ENCODE data around the gene FFAR2. TPM values are rescaled to one million over a fixed set of nuclear protein-coding genes. Genes with fewer than 3 reads are reported as not detected.

Gene FFAR2
- total RNA-seq, 1 experiment from 2014 or later: not detected

DNA sequence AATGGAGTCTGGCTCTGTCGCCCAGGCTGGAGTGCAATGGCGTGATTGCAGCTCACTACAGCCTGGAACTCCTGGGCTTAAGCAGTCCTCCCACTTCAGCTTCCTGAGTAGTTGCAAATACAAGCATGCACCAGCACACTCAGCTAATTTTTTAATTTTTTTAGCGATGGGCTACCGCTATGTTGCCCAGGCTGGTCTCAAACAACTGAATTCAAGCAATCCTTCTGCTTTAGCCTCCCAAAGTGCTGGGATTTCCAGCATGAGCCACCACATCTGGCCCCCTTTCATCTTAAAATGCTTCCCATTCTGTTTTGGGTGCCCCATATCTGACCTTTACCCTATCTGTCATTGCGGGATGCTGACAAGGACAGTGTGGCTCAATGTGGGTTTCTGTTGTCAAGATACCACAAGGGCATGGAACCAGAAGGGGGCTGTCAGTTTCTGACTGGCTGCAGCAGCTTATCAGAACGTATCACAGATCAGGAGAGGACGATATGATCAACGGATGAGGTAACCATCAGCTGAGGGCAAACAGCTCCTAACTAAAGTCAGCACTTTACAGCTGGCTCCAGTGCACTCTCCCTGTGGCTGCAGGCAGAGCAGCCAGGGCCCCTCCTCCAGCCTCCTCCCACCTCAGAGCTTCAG, 44.8 kb upstream of the FFAR2 start:
- CTCF ChIA-PET: no interaction called here
- TF ChIP-seq EZH2 (IDR thresholded peaks at IDR 0.05): no peak
- no peaks in the 10 kb centered on the region for H3K9me3 ChIP-seq (ENCODE audit: control insufficient read depth in 1 of 2, insufficient read depth in 1 of 2, low read depth in 1 of 2, low read length in 2 of 2)
- H4K20me1 ChIP-seq (ENCODE audit: insufficient read depth): no peaks in the 10 kb centered on the region
- H3K4me3 ChIP-seq (replicated peaks in 1 of 2; ENCODE audit: low read depth in 1 of 2, low read length in 2 of 2): no peak overlapping the region
- no peaks in the 10 kb centered on the region for H3K79me2 ChIP-seq (ENCODE audit: insufficient read depth, low read length)
- DNase-seq (ENCODE audit: low read depth, low spot score) (no peak), ATAC-seq (no peak)
- intact Hi-C loops (cut with micrococcal nuclease): no loop called here
- no TSS peak for BruUV-seq (replicated peaks)
- H3K9ac ChIP-seq (ENCODE audit: low read length): no peak overlapping the region
- H3K27me3 ChIP-seq (ENCODE audit: insufficient read depth, low read length): 0 out of 2 replicates have a peak, but pooled peaks cover 2% of the 10 kb centered on the region
- H3K4me1 ChIP-seq (ENCODE audit: control insufficient read depth in 1 of 2, insufficient read depth in 2 of 2, low read length in 2 of 2): peaks cover 0 to 4% of the 10 kb centered on the region in 2 experiments; a peak in 1 of 4 replicates
- no peak overlapping the region for H3K27ac ChIP-seq (ENCODE audit: low read depth, low read length)
- H3K4me2 ChIP-seq (ENCODE audit: low read length): no peak overlapping the region
- no peak overlapping the region for H2AFZ ChIP-seq (ENCODE audit: low read depth, low read length, poor library complexity, severe bottlenecking)
- POLR2A ChIA-PET: interaction anchor here (1.0 kb wide), 1 partner anchor 14 kb away, joined by 3 read pairs; no protein-coding TSS in a partner anchor
- no peaks in the 10 kb centered on the region for H3K36me3 ChIP-seq (ENCODE audit: control insufficient read depth in 1 of 2, insufficient read depth in 2 of 2, low read length in 2 of 2)
- no peaks in the 10 kb centered on the region for H3K9me2 ChIP-seq (ENCODE audit: insufficient read depth)
- RAD21 ChIA-PET (ENCODE audit: low non-redundant PET in 1 of 2, low total read pairs in 2 of 2, uncharacterized antibody in 2 of 2, unreplicated experiment in 2 of 2): interaction anchor here in 1 of 2 experiments (0.6 kb wide), 1 partner anchor 57 kb away, joined by 3 read pairs; no protein-coding TSS in a partner anchor

DNA sequence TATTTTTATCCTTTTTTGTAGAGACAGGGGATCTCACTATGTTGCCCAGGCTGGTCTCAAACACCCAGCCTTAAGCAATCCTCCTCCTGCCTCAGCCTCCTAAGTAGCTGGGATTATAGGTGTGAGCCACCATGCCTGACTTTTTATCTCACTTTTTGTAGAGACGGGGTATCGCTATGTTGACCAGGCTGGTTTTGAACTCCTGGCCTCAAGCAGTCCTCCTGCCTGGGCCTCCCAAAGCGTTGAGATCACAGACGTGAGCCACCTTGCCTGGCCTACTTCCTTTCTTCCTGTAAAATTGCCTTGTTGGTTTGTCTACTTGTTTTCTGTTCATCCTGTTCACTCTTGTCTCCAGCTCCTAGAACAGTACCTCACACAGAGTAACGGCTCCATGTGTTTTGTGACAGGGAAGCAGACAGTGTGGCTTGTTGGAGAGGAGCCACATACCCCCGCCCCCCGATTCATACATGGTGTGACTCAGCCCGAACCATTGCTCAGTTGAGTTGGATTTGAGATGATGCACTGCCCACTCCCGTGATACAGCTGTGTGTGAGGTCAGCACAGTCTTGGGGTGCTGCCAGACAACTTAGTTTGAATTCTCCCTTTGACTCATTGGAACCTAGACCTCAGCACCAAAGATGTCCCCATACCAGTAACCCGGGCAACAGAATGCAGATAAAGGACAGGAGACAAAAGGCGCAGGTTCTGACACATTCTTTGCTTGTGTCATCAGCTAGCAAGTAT, 43.0 kb upstream of the FFAR2 start:
- Histone ChIP-seq H3K79me2 (ENCODE audit: insufficient read depth, low read length) (no peaks in the 10 kb centered on the region), H3K9me2 (ENCODE audit: insufficient read depth) (no peaks in the 10 kb centered on the region), H3K27me3 (ENCODE audit: insufficient read depth, low read length) (peaks cover 18% of the 10 kb centered on the region), H3K27ac (ENCODE audit: low read depth, low read length) (no peak overlapping the region), H3K4me2 (ENCODE audit: low read length) (no peak overlapping the region), H3K4me3 (replicated peaks in 1 of 2; ENCODE audit: low read depth in 1 of 2, low read length in 2 of 2) (no peak overlapping the region), H3K36me3 (ENCODE audit: control insufficient read depth in 1 of 2, insufficient read depth in 2 of 2, low read length in 2 of 2) (no peaks in the 10 kb centered on the region), H2AFZ (ENCODE audit: low read depth, low read length, poor library complexity, severe bottlenecking) (no peak overlapping the region), H3K9ac (ENCODE audit: low read length) (no peak overlapping the region), H3K9me3 (ENCODE audit: control insufficient read depth in 1 of 2, insufficient read depth in 1 of 2, low read depth in 1 of 2, low read length in 2 of 2) (no peaks in the 10 kb centered on the region), H4K20me1 (ENCODE audit: insufficient read depth) (no peaks in the 10 kb centered on the region), H3K4me1 (ENCODE audit: control insufficient read depth in 1 of 2, insufficient read depth in 2 of 2, low read length in 2 of 2) (peaks cover 0 to 4% of the 10 kb centered on the region in 2 experiments; a peak in 1 of 4 replicates)
- POLR2A ChIA-PET: no interaction called here
- intact Hi-C loops (cut with micrococcal nuclease): no loop called here
- no TSS peak for BruUV-seq (replicated peaks)
- CTCF ChIA-PET: no interaction called here
- TF ChIP-seq, protein P1, sequence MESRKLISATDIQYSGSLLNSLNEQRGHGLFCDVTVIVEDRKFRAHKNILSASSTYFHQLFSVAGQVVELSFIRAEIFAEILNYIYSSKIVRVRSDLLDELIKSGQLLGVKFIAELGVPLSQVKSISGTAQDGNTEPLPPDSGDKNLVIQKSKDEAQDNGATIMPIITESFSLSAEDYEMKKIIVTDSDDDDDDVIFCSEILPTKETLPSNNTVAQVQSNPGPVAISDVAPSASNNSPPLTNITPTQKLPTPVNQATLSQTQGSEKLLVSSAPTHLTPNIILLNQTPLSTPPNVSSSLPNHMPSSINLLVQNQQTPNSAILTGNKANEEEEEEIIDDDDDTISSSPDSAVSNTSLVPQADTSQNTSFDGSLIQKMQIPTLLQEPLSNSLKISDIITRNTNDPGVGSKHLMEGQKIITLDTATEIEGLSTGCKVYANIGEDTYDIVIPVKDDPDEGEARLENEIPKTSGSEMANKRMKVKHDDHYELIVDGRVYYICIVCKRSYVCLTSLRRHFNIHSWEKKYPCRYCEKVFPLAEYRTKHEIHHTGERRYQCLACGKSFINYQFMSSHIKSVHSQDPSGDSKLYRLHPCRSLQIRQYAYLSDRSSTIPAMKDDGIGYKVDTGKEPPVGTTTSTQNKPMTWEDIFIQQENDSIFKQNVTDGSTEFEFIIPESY (IDR thresholded peaks at IDR 0.05; ENCODE audit: extremely low read depth, insufficient replicate concordance, low read length): no peak
- TF ChIP-seq ZFX (IDR thresholded peaks at IDR 0.05): no peak
- ATAC-seq: no peak
- RAD21 ChIA-PET (ENCODE audit: low non-redundant PET in 1 of 2, low total read pairs in 2 of 2, uncharacterized antibody in 2 of 2, unreplicated experiment in 2 of 2): no interaction called here
- DNase-seq (ENCODE audit: low read depth, low spot score): no peak
